Glutamatergic neuron (in vitro differentiated cells): Measurements from ENCODE around the gene APOL3. TPM values are rescaled to one million over a fixed set of nuclear protein-coding genes. Genes with fewer than 3 reads are reported as not detected.
"Not testable (repeated sequence)": the region's sequence is repeated elsewhere in the genome, so short reads cannot be mapped to it uniquely, and the experiment has no call there.

ENCODE experiments used
- DNase-seq: peaks from one replicate; pipeline ENCODE4 v3.0.0; 2022
- H3K27ac Mint-ChIP-seq: one replicate; pipeline ENCODE4 v1.8.0; 2020; ENCODE audit warnings: mild to moderate bottlenecking, mixed read lengths, inconsistent platforms; ENCODE audit not compliant: unreplicated experiment
- H3K27me3 Mint-ChIP-seq: one replicate; pipeline ENCODE4 v1.8.0; 2020; ENCODE audit warnings: mild to moderate bottlenecking, moderate library complexity, mixed read lengths, inconsistent platforms; ENCODE audit not compliant: unreplicated experiment
- H3K36me3 Mint-ChIP-seq: one replicate; pipeline ENCODE4 v1.8.0; 2020; ENCODE audit warnings: mild to moderate bottlenecking, mixed read lengths, inconsistent platforms; ENCODE audit not compliant: unreplicated experiment
- H3K4me1 Mint-ChIP-seq: one replicate; pipeline ENCODE4 v1.8.0; 2020; ENCODE audit warnings: mild to moderate bottlenecking, low read depth, mixed read lengths, inconsistent platforms; ENCODE audit not compliant: unreplicated experiment
- H3K4me3 Mint-ChIP-seq: one replicate; pipeline ENCODE4 v1.8.0; 2020; ENCODE audit warnings: mild to moderate bottlenecking, mixed read lengths, inconsistent platforms; ENCODE audit not compliant: unreplicated experiment
- H3K9me3 Mint-ChIP-seq: one replicate; pipeline ENCODE4 v1.8.0; 2020; ENCODE audit warnings: mild to moderate bottlenecking, moderate library complexity, mixed read lengths, inconsistent platforms; ENCODE audit not compliant: unreplicated experiment
- CTCF ChIP-seq: fragments of 200-600 bp; sonication (generic); IDR thresholded peaks from one replicate; pipeline ENCODE4 v1.5.0; 2021; ENCODE audit not compliant: partially characterized antibody, unreplicated experiment
- total RNA-seq: library from RNA; stranded (reverse); fragmentation: NEBNext Ultra II Directional; extraction: Animal tissue kit (Norgen Biotek cat#: 25700); gene quantifications from one replicate; pipeline ENCODE4 v1.2.1, GENCODE V29; 2021; ENCODE audit not compliant: unreplicated experiment

APOL3 gene
- total RNA-seq, 1 donor from 2014 or later: not detected

GRCh38 chr22:36201630-36202319, 41.2 kb upstream of the APOL3 start, which contains the start of gene APOL4:
APOL4 (minus strand) TSS chr22:36201809; CDS start chr22:36201734, 75 bp downstream.
- Mint-ChIP-seq H3K27ac (no peak within 1 kb of the TSS), H3K4me3 (no peak within 1 kb of the TSS), H3K27me3 (peaks cover 3% of the 10 kb centered on the region), H3K4me1 (peaks cover 17% of the 10 kb centered on the region), H3K9me3 (peaks cover 8% of the 10 kb centered on the region), H3K36me3 (no peaks in the 10 kb centered on the region)
- no peak for TF ChIP-seq CTCF
- no peak for DNase-seq

GRCh38 chr22:36201025-36201424, 40.5 kb upstream of the APOL3 start:
- not testable (repeated sequence) for H3K9me3 Mint-ChIP-seq, H3K27me3 Mint-ChIP-seq, H3K4me3 Mint-ChIP-seq, DNase-seq, H3K36me3 Mint-ChIP-seq, H3K27ac Mint-ChIP-seq
- peaks cover 23% of the 10 kb centered on the region for H3K4me1 Mint-ChIP-seq

GRCh38 chr22:36199001-36199551, 38.5 kb upstream of the APOL3 start:
- no peak for TF ChIP-seq CTCF
- H3K27ac Mint-ChIP-seq: no peak overlapping the region
- H3K27me3 Mint-ChIP-seq: peaks cover 3% of the 10 kb centered on the region
- H3K4me1 Mint-ChIP-seq: peaks cover 25% of the 10 kb centered on the region
- no peak overlapping the region for H3K4me3 Mint-ChIP-seq
- H3K36me3 Mint-ChIP-seq: no peaks in the 10 kb centered on the region
- peaks cover 9% of the 10 kb centered on the region for H3K9me3 Mint-ChIP-seq
- DNase-seq: no peak

- Mint-ChIP-seq H3K27me3 (peaks cover 3% of the 10 kb centered on the region), H3K4me1 (peaks cover 25% of the 10 kb centered on the region), H3K9me3 (peaks cover 9% of the 10 kb centered on the region), H3K36me3 (no peaks in the 10 kb centered on the region), H3K27ac (no peak overlapping the region), H3K4me3 (peak overlapping the region; percentile 9)
- no peak for TF ChIP-seq CTCF
- DNase-seq: no peak
Observed at GRCh38 chr22:36198536-36198935, 38.0 kb upstream of the APOL3 start.

GRCh38 chr22:36197514-36198146, 37.1 kb upstream of the APOL3 start:
- H3K27me3 Mint-ChIP-seq: peaks cover 4% of the 10 kb centered on the region
- H3K4me3 Mint-ChIP-seq: peak overlapping the region; percentile 76
- H3K4me1 Mint-ChIP-seq: peaks cover 25% of the 10 kb centered on the region
- no peak for TF ChIP-seq CTCF
- no peaks in the 10 kb centered on the region for H3K36me3 Mint-ChIP-seq
- DNase-seq: peak; percentile 51
- H3K27ac Mint-ChIP-seq: peak overlapping the region; percentile 96
- H3K9me3 Mint-ChIP-seq: peaks cover 9% of the 10 kb centered on the region
